ENCODE measurements around the gene ZKSCAN7.

DNA sequence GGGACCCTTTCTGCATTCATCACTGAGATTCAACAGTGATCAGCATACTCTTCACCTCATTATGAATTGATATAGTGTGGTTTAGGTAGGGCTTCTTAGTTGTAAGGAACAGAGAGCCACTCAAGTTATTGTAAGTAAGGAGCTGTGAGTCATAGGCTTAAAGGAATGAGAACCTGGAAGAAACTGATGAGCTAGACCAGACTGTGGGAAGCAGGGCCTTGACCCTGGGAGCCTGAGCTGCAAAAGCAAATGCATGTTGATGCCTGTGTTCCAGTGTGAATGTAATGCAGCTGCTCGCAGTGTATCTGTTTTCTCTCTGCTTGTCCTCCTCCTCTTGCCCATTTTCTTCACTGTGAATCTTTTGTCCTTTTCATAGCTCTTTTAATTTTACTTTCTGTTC lies 13.6 kb downstream of the ZKSCAN7 start:
- TF ChIP-seq, protein P1, sequence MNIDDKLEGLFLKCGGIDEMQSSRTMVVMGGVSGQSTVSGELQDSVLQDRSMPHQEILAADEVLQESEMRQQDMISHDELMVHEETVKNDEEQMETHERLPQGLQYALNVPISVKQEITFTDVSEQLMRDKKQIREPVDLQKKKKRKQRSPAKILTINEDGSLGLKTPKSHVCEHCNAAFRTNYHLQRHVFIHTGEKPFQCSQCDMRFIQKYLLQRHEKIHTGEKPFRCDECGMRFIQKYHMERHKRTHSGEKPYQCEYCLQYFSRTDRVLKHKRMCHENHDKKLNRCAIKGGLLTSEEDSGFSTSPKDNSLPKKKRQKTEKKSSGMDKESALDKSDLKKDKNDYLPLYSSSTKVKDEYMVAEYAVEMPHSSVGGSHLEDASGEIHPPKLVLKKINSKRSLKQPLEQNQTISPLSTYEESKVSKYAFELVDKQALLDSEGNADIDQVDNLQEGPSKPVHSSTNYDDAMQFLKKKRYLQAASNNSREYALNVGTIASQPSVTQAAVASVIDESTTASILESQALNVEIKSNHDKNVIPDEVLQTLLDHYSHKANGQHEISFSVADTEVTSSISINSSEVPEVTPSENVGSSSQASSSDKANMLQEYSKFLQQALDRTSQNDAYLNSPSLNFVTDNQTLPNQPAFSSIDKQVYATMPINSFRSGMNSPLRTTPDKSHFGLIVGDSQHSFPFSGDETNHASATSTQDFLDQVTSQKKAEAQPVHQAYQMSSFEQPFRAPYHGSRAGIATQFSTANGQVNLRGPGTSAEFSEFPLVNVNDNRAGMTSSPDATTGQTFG (tag by site-specific recombination; IDR thresholded peaks at IDR 0.05; ENCODE audit: borderline replicate concordance) = no peak
- TF ChIP-seq, protein P2, sequence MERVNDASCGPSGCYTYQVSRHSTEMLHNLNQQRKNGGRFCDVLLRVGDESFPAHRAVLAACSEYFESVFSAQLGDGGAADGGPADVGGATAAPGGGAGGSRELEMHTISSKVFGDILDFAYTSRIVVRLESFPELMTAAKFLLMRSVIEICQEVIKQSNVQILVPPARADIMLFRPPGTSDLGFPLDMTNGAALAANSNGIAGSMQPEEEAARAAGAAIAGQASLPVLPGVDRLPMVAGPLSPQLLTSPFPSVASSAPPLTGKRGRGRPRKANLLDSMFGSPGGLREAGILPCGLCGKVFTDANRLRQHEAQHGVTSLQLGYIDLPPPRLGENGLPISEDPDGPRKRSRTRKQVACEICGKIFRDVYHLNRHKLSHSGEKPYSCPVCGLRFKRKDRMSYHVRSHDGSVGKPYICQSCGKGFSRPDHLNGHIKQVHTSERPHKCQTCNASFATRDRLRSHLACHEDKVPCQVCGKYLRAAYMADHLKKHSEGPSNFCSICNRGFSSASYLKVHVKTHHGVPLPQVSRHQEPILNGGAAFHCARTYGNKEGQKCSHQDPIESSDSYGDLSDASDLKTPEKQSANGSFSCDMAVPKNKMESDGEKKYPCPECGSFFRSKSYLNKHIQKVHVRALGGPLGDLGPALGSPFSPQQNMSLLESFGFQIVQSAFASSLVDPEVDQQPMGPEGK (tag by site-specific recombination; IDR thresholded peaks at IDR 0.05) = no peak

All from HEK293 (cell line).